Activated T-cell treated with anti-CD3 and anti-CD28 coated beads, Interleukin-2, amount 50 U/mL, for 4 hours (primary cell): ENCODE results near the gene MACROD2. TPM values are rescaled to one million over a fixed set of nuclear protein-coding genes. Genes with fewer than 3 reads are reported as not detected.
"Not testable (repeated sequence)": the region's sequence is repeated elsewhere in the genome, so short reads cannot be mapped to it uniquely, and the experiment has no call there.

ENCODE experiments used
- ATAC-seq, 2 donors: fragments of 200-7000 bp; cut with Tn5 transposase; one replicate each; pipeline ENCODE4 v1.10.0; 2021
- DNase-seq: peaks from one replicate; pipeline ENCODE4 v3.0.0-alpha.2; 2020
- H3K27me3 Mint-ChIP-seq: one replicate; pipeline ENCODE4 v1.8.0; 2021; ENCODE audit warnings: low read depth, mixed read lengths
- H3K36me3 Mint-ChIP-seq: one replicate; pipeline ENCODE4 v1.8.0; 2022; ENCODE audit warnings: mixed read lengths; ENCODE audit not compliant: insufficient read depth
- H3K4me1 Mint-ChIP-seq: one replicate; pipeline ENCODE4 v1.8.0; 2021; ENCODE audit warnings: low read depth, mixed read lengths
- H3K4me3 Mint-ChIP-seq: one replicate; pipeline ENCODE4 v1.8.0; 2021; ENCODE audit warnings: mild to moderate bottlenecking, moderate library complexity, mixed read lengths
- H3K9me3 Mint-ChIP-seq: one replicate; pipeline ENCODE4 v1.8.0; 2021; ENCODE audit warnings: mixed read lengths
- total RNA-seq, 3 donors: library from RNA; stranded (reverse); gene quantifications; one replicate each; pipeline ENCODE4 v1.2.1, GENCODE V29; 2021

The MACROD2 gene
- total RNA-seq, result under 1 TPM in 1 of 3 donors, not detected in 2; 0.10 TPM

DNA sequence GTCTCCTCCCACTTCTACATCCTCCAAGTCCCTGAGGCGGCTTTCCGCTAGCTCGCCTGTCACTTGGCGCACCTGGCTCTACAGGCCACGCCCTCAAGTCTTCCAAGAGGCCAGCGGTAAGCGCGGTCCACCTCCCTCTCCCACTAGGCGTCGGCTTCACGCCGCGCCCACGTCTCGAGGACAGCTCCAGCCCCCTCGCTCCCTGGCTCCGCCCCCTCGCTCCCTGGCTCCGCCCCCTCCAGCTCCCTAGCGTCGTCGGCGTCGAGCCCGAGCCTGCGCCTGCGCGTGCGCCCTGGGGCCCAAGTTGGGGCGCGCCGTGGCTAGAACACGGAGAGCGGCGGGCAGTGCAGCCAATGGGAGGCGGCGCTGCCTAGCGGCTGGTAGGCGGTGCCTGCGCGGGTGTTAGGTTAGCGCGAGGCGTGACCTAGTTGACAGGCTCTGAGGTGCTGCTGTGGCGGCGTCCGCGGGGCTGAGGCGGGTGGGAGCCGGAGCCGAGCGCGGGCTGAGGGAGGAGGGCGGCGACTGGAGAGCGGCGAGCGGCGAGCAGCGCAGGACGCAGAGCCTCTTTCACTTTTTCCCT lies at the start of gene MACROD2:
Gene MACROD2, plus strand, starts transcription at position 431 of the 580 bp plus-strand sequence.
- Mint-ChIP-seq H3K9me3 (peaks cover 17% of the 10 kb centered on the region), H3K4me1 (peaks cover 5% of the 10 kb centered on the region), H3K27me3 (peaks cover 17% of the 10 kb centered on the region), H3K36me3 (no peaks in the 10 kb centered on the region), H3K4me3 (no peak within 1 kb of the TSS)
- peak; percentile 75 to 87 for ATAC-seq
- no peak for DNase-seq

DNA sequence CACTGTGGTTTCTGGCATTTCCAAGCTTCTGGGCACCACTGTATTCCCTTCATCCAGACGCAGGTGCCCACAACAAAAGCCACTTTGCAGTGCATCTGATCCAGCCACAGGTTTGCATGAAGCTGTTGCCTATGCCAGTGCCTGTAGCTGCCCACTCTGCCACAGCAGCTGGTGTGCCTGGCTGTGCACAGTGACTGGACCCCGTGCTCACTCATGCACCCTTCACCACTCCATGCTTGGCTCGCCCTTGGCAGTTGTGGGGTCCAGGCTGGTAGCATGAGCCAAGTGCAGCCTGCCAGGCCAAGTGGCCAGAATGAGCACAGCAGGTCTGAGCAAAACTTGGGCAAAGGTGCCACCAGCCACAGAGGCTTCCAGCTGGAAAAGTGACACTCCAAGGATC lies 47.6 kb upstream of the MACROD2 start:
- no peaks in the 10 kb centered on the region for H3K9me3 Mint-ChIP-seq
- H3K27me3 Mint-ChIP-seq, result no peaks in the 10 kb centered on the region
- H3K4me3 Mint-ChIP-seq, result no peak overlapping the region
- H3K36me3 Mint-ChIP-seq, result no peaks in the 10 kb centered on the region
- ATAC-seq (no peak), DNase-seq (no peak)
- H3K4me1 Mint-ChIP-seq, result no peaks in the 10 kb centered on the region

DNA sequence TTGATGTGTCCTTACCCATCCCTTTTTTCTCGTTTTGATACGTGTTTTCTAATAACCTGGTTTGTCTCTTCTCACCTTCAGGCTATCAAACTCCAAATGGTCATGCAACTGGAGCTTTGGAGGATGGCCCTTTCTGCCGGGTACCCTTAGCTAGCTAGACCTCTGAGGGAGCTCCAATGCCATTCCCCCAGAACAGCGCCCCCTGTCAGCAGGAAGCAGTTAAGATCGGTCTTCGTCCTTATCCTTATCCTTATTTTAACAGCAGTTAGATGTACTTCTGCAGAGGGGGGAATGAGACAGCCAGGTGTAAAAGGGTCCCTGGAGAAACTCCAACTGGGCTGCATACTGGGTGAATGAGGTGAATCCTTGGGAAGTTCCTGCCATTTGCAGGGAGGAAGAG lies 42.1 kb upstream of the MACROD2 start:
- Mint-ChIP-seq H3K4me3 (no peak overlapping the region), H3K9me3 (no peaks in the 10 kb centered on the region), H3K4me1 (no peaks in the 10 kb centered on the region), H3K36me3 (no peaks in the 10 kb centered on the region), H3K27me3 (no peaks in the 10 kb centered on the region)
- DNase-seq (no peak), ATAC-seq (no peak)

DNA sequence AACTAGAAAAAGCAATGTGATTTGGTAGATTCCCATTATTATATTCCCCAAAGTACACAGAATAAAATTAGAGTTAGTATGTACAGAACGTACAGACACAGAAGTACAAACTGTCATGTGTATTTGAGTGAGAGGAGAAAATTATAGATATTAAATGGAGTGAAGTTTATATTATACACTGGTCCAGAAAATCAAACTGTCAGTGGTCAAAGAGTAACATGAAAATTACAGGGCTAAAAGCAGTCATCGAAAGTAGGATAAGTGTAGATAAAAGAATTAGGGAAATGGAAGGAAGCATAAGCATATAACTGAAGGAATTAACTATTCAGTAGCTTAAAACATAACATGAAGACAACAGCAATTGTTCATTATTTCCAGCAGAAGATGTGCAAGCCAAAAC lies 35.2 kb upstream of the MACROD2 start:
- Mint-ChIP-seq H3K9me3 (no peaks in the 10 kb centered on the region), H3K4me1 (no peaks in the 10 kb centered on the region), H3K4me3 (no peak overlapping the region), H3K27me3 (no peaks in the 10 kb centered on the region), H3K36me3 (no peaks in the 10 kb centered on the region)
- ATAC-seq, result no peak
- no peak for DNase-seq

DNA sequence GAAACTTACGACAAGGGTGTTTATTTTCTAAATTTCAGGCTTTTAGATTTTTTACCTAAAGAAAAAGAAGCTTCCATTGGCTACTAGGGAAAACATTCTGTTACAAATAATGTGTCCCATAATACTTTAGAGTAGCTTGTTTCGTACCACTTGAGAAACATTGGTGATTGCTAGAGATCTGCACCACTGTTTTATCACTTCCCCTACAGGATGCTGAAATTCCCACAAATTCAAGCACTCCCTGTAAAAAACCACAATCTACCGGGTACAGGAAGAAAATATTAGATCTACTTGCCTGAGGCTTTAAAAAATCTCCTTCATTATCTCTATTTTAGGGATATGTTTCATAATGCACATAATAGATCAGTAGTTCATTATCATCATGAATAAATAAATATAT lies 34.8 kb upstream of the MACROD2 start:
- no peaks in the 10 kb centered on the region for H3K27me3 Mint-ChIP-seq
- no peaks in the 10 kb centered on the region for H3K36me3 Mint-ChIP-seq
- H3K9me3 Mint-ChIP-seq, result no peaks in the 10 kb centered on the region
- no peak for DNase-seq
- H3K4me1 Mint-ChIP-seq, result no peaks in the 10 kb centered on the region
- no peak for ATAC-seq
- H3K4me3 Mint-ChIP-seq, result no peak overlapping the region

DNA sequence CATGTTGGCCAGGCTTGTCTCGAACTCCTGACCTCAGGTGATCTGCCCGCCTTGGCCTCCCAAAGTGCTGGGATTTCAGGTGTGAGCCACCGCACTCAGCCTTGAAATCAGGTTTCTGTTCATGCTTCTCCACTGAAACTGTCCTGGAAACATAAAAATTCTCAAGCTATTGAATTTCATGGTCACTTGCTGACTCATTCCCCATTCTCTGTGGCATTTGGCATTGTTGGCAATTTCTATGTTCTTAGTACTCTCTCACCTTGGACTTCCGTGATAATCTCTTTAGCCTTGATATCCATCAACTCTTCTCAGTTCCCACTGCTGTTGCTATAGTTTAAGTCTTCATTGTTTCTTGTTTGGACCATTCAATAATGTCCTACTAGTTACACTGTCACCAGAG lies 11.1 kb upstream of the MACROD2 start:
- no peaks in the 10 kb centered on the region for H3K36me3 Mint-ChIP-seq
- no peak overlapping the region for H3K4me3 Mint-ChIP-seq
- peaks cover 7% of the 10 kb centered on the region for H3K9me3 Mint-ChIP-seq
- no peaks in the 10 kb centered on the region for H3K27me3 Mint-ChIP-seq
- ATAC-seq, result no peak
- no peaks in the 10 kb centered on the region for H3K4me1 Mint-ChIP-seq
- no peak for DNase-seq

DNA sequence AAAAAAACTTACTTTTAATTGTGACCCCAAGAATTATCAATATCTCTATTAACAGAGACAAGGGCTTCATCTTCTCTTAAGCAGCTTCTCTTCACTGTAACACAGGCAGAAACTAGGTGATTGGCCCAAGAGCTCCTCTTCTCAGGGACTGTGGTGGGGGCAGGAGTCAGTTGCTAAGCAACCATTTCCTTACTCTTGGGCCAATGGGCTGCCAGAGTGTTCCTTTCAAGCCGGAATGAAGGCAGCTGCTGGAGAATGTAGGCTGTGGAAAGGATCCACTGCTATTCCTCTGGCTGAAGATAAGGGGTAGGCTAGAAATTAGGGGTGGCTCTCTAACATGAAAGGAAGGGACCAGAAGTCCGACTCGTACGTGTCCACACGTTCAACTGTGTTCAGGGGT lies 4.9 kb upstream of the MACROD2 start, which contains the start of gene SEL1L2:
Gene SEL1L2, minus strand, starts transcription at position 150 of the 400 bp plus-strand sequence. Its CDS starts 80 bp downstream, at position 70.
- peaks cover 17% of the 10 kb centered on the region for H3K9me3 Mint-ChIP-seq
- peaks cover 7% of the 10 kb centered on the region for H3K27me3 Mint-ChIP-seq
- H3K36me3 Mint-ChIP-seq, result no peaks in the 10 kb centered on the region
- ATAC-seq, result no peak
- no peak for DNase-seq
- no peaks in the 10 kb centered on the region for H3K4me1 Mint-ChIP-seq
- H3K4me3 Mint-ChIP-seq, result no peak within 1 kb of the TSS

DNA sequence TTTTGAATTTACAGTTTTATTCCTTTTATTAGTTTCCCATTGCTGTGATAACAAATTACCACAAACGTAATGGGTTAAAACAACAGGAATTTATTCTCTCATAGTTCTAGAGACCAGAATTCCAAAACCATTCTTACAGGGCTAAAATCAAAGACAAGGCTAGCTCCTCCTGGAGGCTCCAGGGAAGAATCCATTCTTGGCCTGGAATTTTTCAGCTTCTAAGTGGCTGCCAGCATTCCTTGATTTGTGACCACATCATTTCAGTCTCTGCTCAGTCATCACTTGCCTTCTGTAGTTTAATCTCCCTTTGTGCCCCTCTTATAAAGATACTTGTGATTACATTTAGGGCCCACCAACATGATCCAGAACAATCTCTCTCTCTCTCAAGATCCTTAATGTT lies 4.0 kb upstream of the MACROD2 start:
- DNase-seq (no peak), ATAC-seq (no peak)
- Mint-ChIP-seq H3K27me3 (peaks cover 9% of the 10 kb centered on the region), H3K4me3 (no peak overlapping the region), H3K36me3 (no peaks in the 10 kb centered on the region), H3K9me3 (peaks cover 17% of the 10 kb centered on the region), H3K4me1 (peaks cover 2% of the 10 kb centered on the region)

DNA sequence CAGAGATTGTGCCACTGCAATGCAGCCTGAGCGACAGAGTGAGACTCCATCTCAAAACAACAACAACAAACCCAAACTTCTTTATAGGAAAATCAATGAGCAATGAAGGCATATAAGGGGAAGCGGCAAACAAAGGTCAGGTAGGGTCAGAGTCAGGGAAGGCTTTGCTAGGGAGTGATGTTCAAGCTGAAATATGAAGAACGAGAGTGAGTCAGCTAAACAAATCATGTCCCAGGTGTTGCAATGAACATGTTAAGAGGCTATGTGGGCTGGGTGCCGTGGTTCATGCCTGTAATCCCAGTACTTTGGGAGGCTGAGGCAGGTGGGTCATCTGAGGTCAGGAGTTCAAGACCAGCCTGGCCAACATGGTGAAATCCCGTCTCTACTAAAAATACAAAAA lies 3.4 kb upstream of the MACROD2 start:
- not testable (repeated sequence) for ATAC-seq, H3K4me1 Mint-ChIP-seq, H3K4me3 Mint-ChIP-seq, H3K36me3 Mint-ChIP-seq, DNase-seq
- H3K9me3 Mint-ChIP-seq, result peaks cover 17% of the 10 kb centered on the region
- H3K27me3 Mint-ChIP-seq, result peaks cover 15% of the 10 kb centered on the region

DNA sequence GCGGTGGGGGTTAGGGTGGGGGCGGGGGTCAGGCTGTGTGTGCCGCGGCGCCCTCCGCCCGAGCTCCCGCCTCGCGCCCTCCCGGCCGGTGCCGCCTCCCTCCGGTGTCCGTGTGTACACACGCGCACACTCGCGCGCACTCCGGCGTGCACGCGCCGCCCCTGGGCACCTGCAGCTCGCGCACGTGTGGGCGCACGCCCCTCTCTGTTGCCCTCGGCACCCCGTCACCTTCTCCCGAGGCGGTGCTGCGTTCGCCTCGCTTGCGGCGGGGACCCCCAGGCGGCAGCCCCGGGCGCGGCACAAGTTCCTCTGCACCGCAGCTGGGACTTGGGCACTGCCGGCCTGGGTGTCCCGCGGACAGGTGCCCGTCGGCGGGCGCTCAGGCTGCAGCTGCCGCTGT lies 525 bp downstream of the MACROD2 start:
- no peaks in the 10 kb centered on the region for H3K36me3 Mint-ChIP-seq
- peaks cover 17% of the 10 kb centered on the region for H3K27me3 Mint-ChIP-seq
- no peak overlapping the region for H3K4me3 Mint-ChIP-seq
- H3K4me1 Mint-ChIP-seq, result peaks cover 5% of the 10 kb centered on the region
- H3K9me3 Mint-ChIP-seq, result peaks cover 14% of the 10 kb centered on the region
- DNase-seq (no peak), ATAC-seq (peak; percentile 18 to 24)

DNA sequence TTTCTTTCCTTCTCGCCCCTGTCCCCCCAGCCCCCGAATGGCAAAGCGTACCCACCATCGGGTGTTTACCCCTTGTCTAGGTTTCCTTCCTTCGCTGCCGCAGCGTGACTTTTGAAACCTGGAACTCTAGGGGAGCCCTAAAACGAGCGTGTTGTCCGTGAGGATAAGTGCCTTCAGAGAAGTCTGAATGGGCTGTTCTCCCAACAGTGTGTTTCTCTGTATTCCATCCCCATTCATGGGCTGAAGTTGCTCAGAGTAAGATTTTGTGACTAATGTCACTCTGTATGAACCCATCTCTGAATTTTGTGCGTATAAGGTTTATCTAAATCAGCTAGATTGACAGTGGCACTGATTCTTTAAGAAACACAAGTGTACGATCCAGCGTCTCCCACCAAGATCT lies 949 bp downstream of the MACROD2 start:
- ATAC-seq (no peak), DNase-seq (no peak)
- H3K9me3 Mint-ChIP-seq, result peaks cover 13% of the 10 kb centered on the region
- H3K36me3 Mint-ChIP-seq, result no peaks in the 10 kb centered on the region
- H3K27me3 Mint-ChIP-seq, result peaks cover 17% of the 10 kb centered on the region
- no peak overlapping the region for H3K4me3 Mint-ChIP-seq
- H3K4me1 Mint-ChIP-seq, result peaks cover 5% of the 10 kb centered on the region

DNA sequence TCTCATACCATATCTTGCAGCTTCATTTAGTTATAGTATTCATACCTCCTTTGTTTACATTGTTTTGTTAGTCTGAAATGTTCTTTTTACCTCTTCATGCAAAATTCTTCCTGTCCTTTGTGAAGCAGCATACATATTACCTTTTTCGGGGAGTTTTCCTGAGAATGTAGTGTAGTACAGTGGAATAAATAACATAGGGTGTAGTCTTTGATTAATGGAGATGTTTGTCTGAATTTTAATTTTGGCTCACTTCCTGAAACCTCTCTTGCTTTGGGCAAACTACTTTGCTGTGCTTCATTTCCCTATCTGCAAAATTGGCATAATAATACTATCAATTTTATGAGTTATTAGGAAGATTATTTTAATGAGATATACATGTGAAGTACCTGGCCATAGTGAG lies 5.6 kb downstream of the MACROD2 start:
- H3K36me3 Mint-ChIP-seq, result no peaks in the 10 kb centered on the region
- peaks cover 5% of the 10 kb centered on the region for H3K4me1 Mint-ChIP-seq
- H3K4me3 Mint-ChIP-seq, result no peak overlapping the region
- ATAC-seq (no peak), DNase-seq (no peak)
- H3K27me3 Mint-ChIP-seq, result peaks cover 10% of the 10 kb centered on the region
- H3K9me3 Mint-ChIP-seq, result no peaks in the 10 kb centered on the region

DNA sequence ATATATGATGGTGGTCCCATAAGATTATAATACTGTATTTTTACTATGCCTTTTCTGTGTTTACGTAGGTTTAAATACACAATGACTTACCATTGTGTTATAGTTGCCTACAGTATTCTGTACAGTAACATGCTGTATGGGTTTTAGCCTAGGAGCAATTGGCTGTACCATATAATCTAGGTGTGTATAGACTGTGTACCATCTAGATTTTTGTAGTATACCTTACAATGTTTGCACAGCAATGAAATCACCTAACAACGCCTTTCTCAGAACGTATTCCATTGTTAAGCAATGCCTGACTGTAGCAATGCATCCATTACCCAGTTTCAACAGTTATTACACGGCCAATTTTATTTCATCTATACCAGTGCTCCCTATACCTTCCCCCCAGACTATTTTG lies 10.7 kb downstream of the MACROD2 start:
- H3K9me3 Mint-ChIP-seq, result peaks cover 8% of the 10 kb centered on the region
- no peak overlapping the region for H3K4me3 Mint-ChIP-seq
- no peaks in the 10 kb centered on the region for H3K27me3 Mint-ChIP-seq
- no peaks in the 10 kb centered on the region for H3K4me1 Mint-ChIP-seq
- DNase-seq, result no peak
- no peak for ATAC-seq
- H3K36me3 Mint-ChIP-seq, result no peaks in the 10 kb centered on the region

DNA sequence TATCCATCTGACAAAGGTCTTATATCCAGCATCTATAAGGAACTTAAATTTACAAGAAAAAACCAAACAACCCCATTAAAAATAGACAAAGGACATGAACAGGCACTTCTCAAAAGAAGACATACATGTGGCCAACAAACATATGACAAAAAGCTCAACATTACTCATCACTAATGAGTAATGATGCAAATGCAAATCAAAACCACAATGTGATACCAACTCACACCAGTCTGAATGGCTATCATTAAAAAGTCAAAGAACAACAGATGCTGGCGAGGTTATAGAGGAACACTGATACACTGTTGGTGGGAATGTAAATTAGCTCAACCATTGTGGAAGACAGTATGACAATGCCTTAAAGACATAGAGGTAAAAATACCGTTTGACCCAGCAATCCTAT lies 13.9 kb downstream of the MACROD2 start:
- H3K36me3 Mint-ChIP-seq, result no peaks in the 10 kb centered on the region
- H3K4me1 Mint-ChIP-seq, result no peaks in the 10 kb centered on the region
- H3K9me3 Mint-ChIP-seq, result peaks cover 11% of the 10 kb centered on the region
- no peak overlapping the region for H3K4me3 Mint-ChIP-seq
- DNase-seq, result no peak
- no peaks in the 10 kb centered on the region for H3K27me3 Mint-ChIP-seq
- no peak for ATAC-seq

DNA sequence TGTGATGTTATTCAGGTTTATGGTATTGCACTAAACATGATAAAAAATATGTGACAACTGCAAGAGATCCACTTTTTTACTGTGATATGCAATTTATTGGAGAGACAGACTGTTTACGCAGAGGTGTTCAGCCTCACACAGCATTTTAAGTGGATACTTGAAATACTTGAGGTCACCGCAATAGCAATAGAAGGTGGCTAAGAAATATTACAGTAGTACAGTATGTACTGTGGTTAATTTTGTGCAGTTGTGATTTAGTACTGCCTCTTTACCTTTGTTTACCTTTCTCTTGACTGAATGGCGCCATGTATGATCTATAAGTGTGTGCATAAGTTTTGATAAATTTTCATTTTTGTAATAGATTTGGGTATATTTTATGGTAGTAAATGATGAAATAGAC lies 17.4 kb downstream of the MACROD2 start:
- DNase-seq (no peak), ATAC-seq (no peak)
- no peaks in the 10 kb centered on the region for H3K4me1 Mint-ChIP-seq
- H3K4me3 Mint-ChIP-seq, result no peak overlapping the region
- no peaks in the 10 kb centered on the region for H3K36me3 Mint-ChIP-seq
- no peaks in the 10 kb centered on the region for H3K27me3 Mint-ChIP-seq
- peaks cover 6% of the 10 kb centered on the region for H3K9me3 Mint-ChIP-seq

DNA sequence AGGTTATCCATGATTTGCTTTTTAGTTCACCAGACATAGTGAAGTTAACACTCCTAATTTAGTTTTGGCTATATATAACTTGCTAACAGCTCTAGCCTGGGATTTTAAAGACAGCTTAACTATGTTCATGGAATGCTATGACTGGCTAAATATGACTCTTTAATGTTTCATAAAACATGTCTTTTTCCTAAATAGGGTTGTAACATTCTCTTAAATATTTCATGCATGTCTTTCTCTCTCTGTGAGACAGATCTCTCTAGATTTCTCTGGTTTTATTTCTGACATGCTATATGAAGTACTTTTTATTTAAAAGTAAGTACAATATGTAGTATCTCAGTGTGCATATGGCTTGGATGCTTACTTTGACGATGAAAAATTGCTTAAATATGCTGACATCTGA lies 35.7 kb downstream of the MACROD2 start:
- ATAC-seq, result no peak
- H3K9me3 Mint-ChIP-seq, result no peaks in the 10 kb centered on the region
- H3K4me1 Mint-ChIP-seq, result no peaks in the 10 kb centered on the region
- no peaks in the 10 kb centered on the region for H3K27me3 Mint-ChIP-seq
- DNase-seq, result no peak
- no peaks in the 10 kb centered on the region for H3K36me3 Mint-ChIP-seq
- no peak overlapping the region for H3K4me3 Mint-ChIP-seq
